ENCODE data around the gene CDH3. TPM values are rescaled to one million over a fixed set of nuclear protein-coding genes. Genes with fewer than 3 reads are reported as not detected.

CDH3 gene
- total and polyA plus RNA-seq, 2 of the 13 experiments (the other 11 are each of a cell fraction or from before 2014, with no cell fraction given), result 0.11 TPM; not detected in 1

- ChIA-PET POLR2A (interaction anchor here (1.1 to 1.8 kb wide), 3 partner anchors 9 to 44 kb away, joined by 3 to 6 read pairs (median 5); no protein-coding TSS in a partner anchor), CTCF (ENCODE audit: low intra/inter-chr PET ratio, low total read pairs) (interaction anchor here (0.6 to 2.0 kb wide), 2 partner anchors 51 to 94 kb away, joined by 3 to 11 read pairs; partner anchors contain the start of gene TANGO6)
- Histone ChIP-seq H4K20me1 (ENCODE audit: insufficient read depth, low read length) (no peaks in the 10 kb centered on the region), H3K27me3 (ENCODE audit: control insufficient read depth in 1 of 2, insufficient read depth in 2 of 2, low read length in 2 of 2) (no peaks in the 10 kb centered on the region), H3K27ac (ENCODE audit: extremely low read length, insufficient read depth, low read length) (peak overlapping the region; percentile 4), H3K36me3 (replicated peaks in 1 of 2; ENCODE audit: control insufficient read depth in 1 of 2, insufficient read depth in 2 of 2, low read length in 2 of 2) (no peaks in the 10 kb centered on the region), H3K9ac (ENCODE audit: insufficient read depth, low read depth, low read length) (no peak overlapping the region; the same call in 1 of the 2 replicates), H3K4me2 (ENCODE audit: low read depth, low read length) (no peak overlapping the region), H2AFZ (ENCODE audit: low read length) (no peak overlapping the region), H3K9me3 (ENCODE audit: low read length) (no peaks in the 10 kb centered on the region), H3K4me3 (replicated peaks in 1 of 3; ENCODE audit: insufficient read depth in 1 of 3, low read depth in 2 of 3, low read length in 3 of 3) (no peak overlapping the region), H3K79me2 (ENCODE audit: insufficient read depth, low read length) (no peaks in the 10 kb centered on the region), H3K4me1 (ENCODE audit: insufficient read depth, low read length) (peaks cover 75% of the 10 kb centered on the region)
- FAIRE-seq (peak; percentile 86), ATAC-seq (peak; percentile 55), DNase-seq (ENCODE audit: low spot score) (peak; percentile 66)
- no TSS peak for BruUV-seq (replicated peaks)
- in situ Hi-C loops (cut with HindIII; ENCODE audit: extremely low pct_ligation_motif_present, low pct_unique_long_range_greater_than_20kb) (no loop called here), intact Hi-C loops (cut with micrococcal nuclease; ENCODE audit: unreplicated experiment) (loop anchor here (1.0 kb wide), 1 partner anchor 51 kb away; no protein-coding TSS in a partner anchor)
- WGBS (ENCODE audit: low lambda C conversion rate), result 0% methylated on average over 2 of the region's 3 CpGs
- TF ChIP-seq ZBTB46 (CRISPR knock-in tag; IDR thresholded peaks at IDR 0.05; ENCODE audit: borderline replicate concordance) (no peak), ZNF772 (CRISPR knock-in tag; IDR thresholded peaks at IDR 0.05) (no peak), ATF4 (CRISPR knock-in tag; IDR thresholded peaks at IDR 0.05) (0 out of 4 replicates have a peak, but pooled peaks of 1 of the 2 experiments have one; percentile 48), NFAT5 (CRISPR knock-in tag; IDR thresholded peaks at IDR 0.05) (no peak), ZNF562 (CRISPR knock-in tag; IDR thresholded peaks at IDR 0.05; ENCODE audit: borderline replicate concordance) (no peak), HMGXB4 (CRISPR knock-in tag; IDR thresholded peaks at IDR 0.05; ENCODE audit: borderline replicate concordance in 1 of 2, low read depth in 1 of 2) (peak in 1 of 2 experiments; percentile 54; a peak in 2 of 4 replicates), KAT8 (CRISPR knock-in tag; IDR thresholded peaks at IDR 0.05) (peak; percentile 47; the same call in 1 of the 2 replicates), SP140L (CRISPR knock-in tag; IDR thresholded peaks at IDR 0.05; ENCODE audit: borderline replicate concordance) (no peak), ZNF546 (CRISPR knock-in tag; conservative IDR thresholded peaks at IDR 0.05) (no peak), JUNB (CRISPR knock-in tag; IDR thresholded peaks at IDR 0.05; ENCODE audit: borderline replicate concordance) (no peak), WIZ (CRISPR knock-in tag; IDR thresholded peaks at IDR 0.05) (peak; percentile 60; the same call in 1 of the 2 replicates), CENPBD1 (CRISPR knock-in tag; IDR thresholded peaks at IDR 0.05; ENCODE audit: borderline replicate concordance, low read depth) (no peak), PPARG (CRISPR knock-in tag; conservative IDR thresholded peaks at IDR 0.05) (0 out of 2 replicates have a peak, but pooled peaks have one; percentile 59)
These were observed 104.3 kb downstream of the CDH3 start for GRCh38 chr16:68749432-68749831.
